GM10248 (cell line): ENCODE data around the gene SMYD3.
"Not testable (repeated sequence)": the region's sequence is repeated elsewhere in the genome, so short reads cannot be mapped to it uniquely, and the experiment has no call there.

Experiments
- CTCF ChIA-PET: fragments of 300-600 bp; sonication (Branson Sonifier 250); formaldehyde crosslinking; extraction: SDS; loops from one replicate; lab custom pipeline; 2021; ENCODE audit warnings: antibody characterized with exemption; lab: Yijun Ruan, JAX
- POLR2A ChIA-PET: fragments of 350-650 bp; sonication (Branson Sonifier 250); formaldehyde crosslinking; extraction: SDS; loops from one replicate; lab custom pipeline; 2020; ENCODE audit warnings: antibody characterized with exemption; lab: Yijun Ruan, JAX
- DNase-seq: peaks from one replicate; pipeline ENCODE4 v3.0.0; 2012; ENCODE audit errors: extremely low spot score
- CTCF ChIP-seq: IDR thresholded peaks from 2 replicates; pipeline ENCODE4 v1.5.1; 2012; ENCODE audit warnings: mild to moderate bottlenecking, low read depth; ENCODE audit errors: extremely low read depth, missing control alignments, control extremely low read depth

Gene SMYD3

GRCh38 chr1:246078126-246078887 is 428.8 kb downstream of the SMYD3 start:
- TF ChIP-seq CTCF: no peak
- DNase-seq: no peak
- CTCF ChIA-PET: interaction anchor here (0.9 kb wide), 1 partner anchor 11 kb away, joined by 3 read pairs; no protein-coding TSS in a partner anchor
- POLR2A ChIA-PET: no interaction called here

- no peak for TF ChIP-seq CTCF
- no peak for DNase-seq
- POLR2A ChIA-PET: no interaction called here
- CTCF ChIA-PET: interaction anchor here (0.9 kb wide), 1 partner anchor 11 kb away, joined by 3 read pairs; no protein-coding TSS in a partner anchor
These were observed 429.6 kb downstream of the SMYD3 start for GRCh38 chr1:246077476-246077875.

- CTCF ChIA-PET: interaction anchor here (1.4 kb wide), 1 partner anchor 14 kb away, joined by 4 read pairs; no protein-coding TSS in a partner anchor
- POLR2A ChIA-PET: no interaction called here
- TF ChIP-seq CTCF: no peak
- DNase-seq: no peak
These were observed 432.7 kb downstream of the SMYD3 start for GRCh38 chr1:246074421-246074820.

- POLR2A ChIA-PET: no interaction called here
- CTCF ChIA-PET: interaction anchor here (0.7 kb wide), 1 partner anchor 86 kb away, joined by 3 read pairs; no protein-coding TSS in a partner anchor
- DNase-seq: no peak
- no peak for TF ChIP-seq CTCF
These were observed 434.6 kb downstream of the SMYD3 start for GRCh38 chr1:246072456-246072955.

GRCh38 chr1:246071981-246072380 is 435.1 kb downstream of the SMYD3 start:
- POLR2A ChIA-PET, DNase-seq: not testable (repeated sequence)
- CTCF ChIA-PET: interaction anchor here (0.7 kb wide), 1 partner anchor 86 kb away, joined by 3 read pairs; no protein-coding TSS in a partner anchor

GRCh38 chr1:246071561-246071960 is 435.5 kb downstream of the SMYD3 start:
- DNase-seq, POLR2A ChIA-PET: not testable (repeated sequence)

GRCh38 chr1:246069581-246069980 is 437.5 kb downstream of the SMYD3 start:
- DNase-seq: no peak
- POLR2A ChIA-PET: no interaction called here
- no peak for TF ChIP-seq CTCF
- CTCF ChIA-PET: no interaction called here

More at GRCh38 chr1:246071561-246071960, 435.5 kb downstream of the SMYD3 start:
- CTCF ChIA-PET: not testable (repeated sequence)
